K562 (cell line): ENCODE results near the gene RHOF. TPM values are rescaled to one million over a fixed set of nuclear protein-coding genes. Genes with fewer than 3 reads are reported as not detected.

Source experiments
- ARID1B ChIP-seq: fragments of 450-650 bp; IDR thresholded peaks from 2 replicates; pipeline ENCODE4 v1.6.1; 2016; ENCODE audit warnings: antibody characterized with exemption, mild to moderate bottlenecking, inconsistent platforms
- ARNT ChIP-seq, 2 experiments: fragments of 450-650 bp; IDR thresholded peaks; 2 replicates each; pipeline ENCODE4 v1.6.1; 2016; ENCODE audit warnings: mild to moderate bottlenecking in 1 of 2
- BRD4 ChIP-seq: fragments of 200-600 bp; sonication (generic); IDR thresholded peaks from 2 replicates; pipeline ENCODE4 v1.6.1; 2017; ENCODE audit warnings: inconsistent platforms
- CBFB ChIP-seq: sonication (generic); formaldehyde crosslinking; IDR thresholded peaks from 2 replicates; pipeline ENCODE4 v1.4.0; 2020; ENCODE audit warnings: mild to moderate bottlenecking, missing genetic modification reagents
- CHD1 ChIP-seq: fragments of 200-600 bp; sonication (generic); IDR thresholded peaks from one replicate; pipeline ENCODE4 v1.6.1; 2012; ENCODE audit warnings: mild to moderate bottlenecking, moderate library complexity, low read length, inconsistent platforms
- FUS ChIP-seq: fragments of 200-400 bp; formaldehyde crosslinking; optimal IDR thresholded peaks from 2 replicates; pipeline ENCODE3; 2017; ENCODE audit warnings: low read depth, low read length
- HNRNPK ChIP-seq: fragments of 200-400 bp; formaldehyde crosslinking; IDR thresholded peaks from one replicate; pipeline ENCODE4 v1.6.1; 2018; ENCODE audit warnings: mild to moderate bottlenecking, low read depth, low read length; ENCODE audit not compliant: poor library complexity, severe bottlenecking
- LEF1 ChIP-seq: fragments of 450-650 bp; IDR thresholded peaks from 2 replicates; pipeline ENCODE4 v1.6.1; 2016; ENCODE audit warnings: mild to moderate bottlenecking
- MAFG ChIP-seq: fragments of 450-650 bp; conservative IDR thresholded peaks from 2 replicates; pipeline ENCODE4 v1.6.1; 2016; ENCODE audit warnings: missing genetic modification characterization, missing compliant biosample characterization
- MBD2 ChIP-seq: sonication (generic); IDR thresholded peaks from 2 replicates; pipeline ENCODE4 v1.6.1; 2016; ENCODE audit warnings: low read depth, borderline replicate concordance
- NR1H2 ChIP-seq: sonication (generic); formaldehyde crosslinking; IDR thresholded peaks from 2 replicates; pipeline ENCODE4 v1.4.0; 2020; ENCODE audit warnings: mild to moderate bottlenecking, missing genetic modification reagents
- NRF1 ChIP-seq, 2 experiments: fragments of 450-650 bp; IDR thresholded peaks in 1 of 2; conservative IDR thresholded peaks in 1 of 2; 2 replicates each; pipeline ENCODE4 v1.6.1; 2014; ENCODE audit warnings: mild to moderate bottlenecking in 2 of 2
- RBBP5 ChIP-seq: fragments of 200-600 bp; sonication (generic); IDR thresholded peaks from 2 replicates; pipeline ENCODE4 v1.6.1; 2012; ENCODE audit warnings: borderline replicate concordance, mild to moderate bottlenecking, low read length, control low read depth, inconsistent platforms; ENCODE audit not compliant: insufficient read depth, poor library complexity, severe bottlenecking
- RBM39 ChIP-seq: fragments of 200-400 bp; formaldehyde crosslinking; optimal IDR thresholded peaks from 2 replicates; pipeline ENCODE3; 2018; ENCODE audit warnings: low read depth, low read length
- SP2 ChIP-seq: IDR thresholded peaks from 2 replicates; pipeline ENCODE4 v1.6.1; 2011; ENCODE audit warnings: mild to moderate bottlenecking, low read depth, low read length, moderate library complexity; ENCODE audit not compliant: poor library complexity, severe bottlenecking; ENCODE audit errors: extremely low read depth
- TEAD2 ChIP-seq: fragments of 450-650 bp; IDR thresholded peaks from 2 replicates; pipeline ENCODE4 v1.6.1; 2016; ENCODE audit warnings: missing genetic modification characterization, control low read depth, missing compliant biosample characterization
- WHSC1 ChIP-seq: IDR thresholded peaks from one replicate; pipeline ENCODE4 v1.6.1; 2012; ENCODE audit warnings: low read length, control low read depth, inconsistent platforms
- ZNF316 ChIP-seq: fragments of 450-650 bp; IDR thresholded peaks from 2 replicates; pipeline ENCODE4 v1.6.1; 2016
- ZNF41 ChIP-seq: fragments of 250-450 bp; sonication (Bioruptor Pico); conservative IDR thresholded peaks from 2 replicates; pipeline ENCODE4 v1.4.0; 2020; ENCODE audit warnings: mild to moderate bottlenecking
- polyA plus RNA-seq, 8 experiments: library from polyadenylated mRNA; depleted of rRNA in 4 of 8; stranded (reverse) in 5 of 8; unstranded in 3 of 8; fragments of >200 nt; fragmentation: Nextera tagmentation in 2 of 8; fragmentation: Illumina TruSeq in 1 of 8; extraction: Ambion mirVana in 2 of 8; extraction: Trizol in 1 of 8; gene quantifications; 2 replicates each; pipeline versions ENCODE4 v1.2.1 to v1.2.3, GENCODE V29; 2011 to 2014; ENCODE audit warnings: inconsistent platforms in 1 of 8, missing spikeins in 1 of 8
- total RNA-seq, 7 experiments: library from RNA; depleted of rRNA in 6 of 7; stranded (reverse); fragments of >200 nt in 6 of 7; fragmentation: Illumina TruSeq in 2 of 7; extraction: Trizol in 2 of 7; gene quantifications; 2 replicates each; pipeline versions ENCODE4 v1.2.1 to v1.2.3, GENCODE V29; 2011 to 2021; ENCODE audit warnings: low replicate concordance in 1 of 7
- TF ChIP-seq, protein P1 (sequence below): fragments of 250-450 bp; sonication (Bioruptor Pico); IDR thresholded peaks from 2 replicates; pipeline ENCODE4 v1.8.0; 2021; ENCODE audit warnings: moderate library complexity, mild to moderate bottlenecking, inconsistent platforms
- TF ChIP-seq, protein P2 (sequence below): IDR thresholded peaks from 3 replicates; pipeline ENCODE4 v1.6.1; 2011; ENCODE audit warnings: borderline replicate concordance, mild to moderate bottlenecking, moderate library complexity; ENCODE audit not compliant: insufficient read length; ENCODE audit errors: extremely low read depth
- TF ChIP-seq, protein P3 (sequence below), 2 experiments: fragments of 450-650 bp; conservative IDR thresholded peaks; 2 replicates each; pipeline ENCODE4 v1.6.1; 2017; ENCODE audit warnings: mild to moderate bottlenecking in 2 of 2, moderate library complexity in 2 of 2

RHOF gene
- total and polyA plus RNA-seq, 9 of the 15 experiments (the other 6 are each of a cell fraction or from before 2014, with no cell fraction given): 0.13 to 10.1 (median 4.0) TPM

DNA sequence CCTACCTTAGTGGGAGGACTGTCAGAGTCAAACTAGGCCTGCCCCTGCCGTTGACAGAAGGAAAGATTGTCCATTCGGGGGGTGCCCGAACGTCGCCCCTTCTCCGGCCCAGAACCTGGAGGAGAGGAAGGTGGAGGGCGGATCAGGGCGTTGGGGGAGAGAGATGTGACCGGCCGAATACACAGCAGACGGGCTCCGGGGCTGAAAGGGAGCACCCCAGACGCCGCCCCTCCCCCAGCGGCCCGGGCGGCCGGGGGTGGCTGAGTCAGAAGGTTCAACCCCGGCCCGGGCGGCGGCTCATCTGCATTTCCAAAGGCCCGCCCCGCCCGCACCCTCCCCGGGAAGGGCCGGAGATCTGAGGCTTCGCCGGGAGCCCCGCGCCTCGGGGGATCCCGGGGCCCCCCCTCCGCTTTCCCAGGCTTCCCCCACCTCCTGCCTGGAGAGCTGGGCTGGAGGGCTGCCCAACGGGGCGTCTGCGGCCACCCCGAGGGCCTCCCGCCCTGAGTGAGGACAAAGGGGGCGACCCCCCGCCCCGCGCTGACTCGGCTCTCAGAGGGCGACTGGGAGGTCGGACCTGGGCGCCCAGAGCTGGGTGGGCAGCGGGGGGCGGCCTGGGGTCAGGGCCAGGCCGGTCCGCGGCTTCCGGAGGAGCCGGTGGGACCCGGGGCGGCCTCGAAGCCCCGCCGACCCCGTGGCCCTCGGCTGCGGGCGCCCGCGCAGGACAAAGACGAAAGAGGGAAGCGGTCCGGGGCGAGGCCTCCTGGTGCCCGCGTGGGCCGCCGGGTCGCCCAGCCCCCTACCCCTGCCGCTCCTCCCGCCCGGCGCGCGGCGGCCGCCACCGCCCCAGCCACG is 6.6 kb upstream of the RHOF start (continued):
- TF ChIP-seq, protein P1, sequence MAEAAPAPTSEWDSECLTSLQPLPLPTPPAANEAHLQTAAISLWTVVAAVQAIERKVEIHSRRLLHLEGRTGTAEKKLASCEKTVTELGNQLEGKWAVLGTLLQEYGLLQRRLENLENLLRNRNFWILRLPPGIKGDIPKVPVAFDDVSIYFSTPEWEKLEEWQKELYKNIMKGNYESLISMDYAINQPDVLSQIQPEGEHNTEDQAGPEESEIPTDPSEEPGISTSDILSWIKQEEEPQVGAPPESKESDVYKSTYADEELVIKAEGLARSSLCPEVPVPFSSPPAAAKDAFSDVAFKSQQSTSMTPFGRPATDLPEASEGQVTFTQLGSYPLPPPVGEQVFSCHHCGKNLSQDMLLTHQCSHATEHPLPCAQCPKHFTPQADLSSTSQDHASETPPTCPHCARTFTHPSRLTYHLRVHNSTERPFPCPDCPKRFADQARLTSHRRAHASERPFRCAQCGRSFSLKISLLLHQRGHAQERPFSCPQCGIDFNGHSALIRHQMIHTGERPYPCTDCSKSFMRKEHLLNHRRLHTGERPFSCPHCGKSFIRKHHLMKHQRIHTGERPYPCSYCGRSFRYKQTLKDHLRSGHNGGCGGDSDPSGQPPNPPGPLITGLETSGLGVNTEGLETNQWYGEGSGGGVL (CRISPR knock-in tag): no peak
- TF ChIP-seq HNRNPK (no peak), CHD1 (peak; percentile 73), ARNT (IDR thresholded peaks at IDR 0.05) (no peak), ZNF316 (no peak; the same call in 1 of the 2 replicates), TEAD2 (tag) (no peak), LEF1 (peak; percentile 83), WHSC1 (no peak), ZNF41 (no peak), FUS (peak; percentile 77), MAFG (tag) (peak; percentile 45), RBBP5 (peak; percentile 33), NRF1 (conservative IDR thresholded peaks at IDR 0.05 in 1 of 2, IDR thresholded peaks at IDR 0.05 in 1 of 2) (peak; percentile 21 to 34; a peak in 3 of 4 replicates), NR1H2 (CRISPR knock-in tag) (no peak), MBD2 (0 out of 2 replicates have a peak, but pooled peaks have one; percentile 42), BRD4 (peak; percentile 75), RBM39 (no peak), ARID1B (peak; percentile 71), SP2 (no peak), CBFB (CRISPR knock-in tag) (no peak)
- TF ChIP-seq, protein P2, sequence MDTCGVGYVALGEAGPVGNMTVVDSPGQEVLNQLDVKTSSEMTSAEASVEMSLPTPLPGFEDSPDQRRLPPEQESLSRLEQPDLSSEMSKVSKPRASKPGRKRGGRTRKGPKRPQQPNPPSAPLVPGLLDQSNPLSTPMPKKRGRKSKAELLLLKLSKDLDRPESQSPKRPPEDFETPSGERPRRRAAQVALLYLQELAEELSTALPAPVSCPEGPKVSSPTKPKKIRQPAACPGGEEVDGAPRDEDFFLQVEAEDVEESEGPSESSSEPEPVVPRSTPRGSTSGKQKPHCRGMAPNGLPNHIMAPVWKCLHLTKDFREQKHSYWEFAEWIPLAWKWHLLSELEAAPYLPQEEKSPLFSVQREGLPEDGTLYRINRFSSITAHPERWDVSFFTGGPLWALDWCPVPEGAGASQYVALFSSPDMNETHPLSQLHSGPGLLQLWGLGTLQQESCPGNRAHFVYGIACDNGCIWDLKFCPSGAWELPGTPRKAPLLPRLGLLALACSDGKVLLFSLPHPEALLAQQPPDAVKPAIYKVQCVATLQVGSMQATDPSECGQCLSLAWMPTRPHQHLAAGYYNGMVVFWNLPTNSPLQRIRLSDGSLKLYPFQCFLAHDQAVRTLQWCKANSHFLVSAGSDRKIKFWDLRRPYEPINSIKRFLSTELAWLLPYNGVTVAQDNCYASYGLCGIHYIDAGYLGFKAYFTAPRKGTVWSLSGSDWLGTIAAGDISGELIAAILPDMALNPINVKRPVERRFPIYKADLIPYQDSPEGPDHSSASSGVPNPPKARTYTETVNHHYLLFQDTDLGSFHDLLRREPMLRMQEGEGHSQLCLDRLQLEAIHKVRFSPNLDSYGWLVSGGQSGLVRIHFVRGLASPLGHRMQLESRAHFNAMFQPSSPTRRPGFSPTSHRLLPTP: no peak
- TF ChIP-seq, protein P3, sequence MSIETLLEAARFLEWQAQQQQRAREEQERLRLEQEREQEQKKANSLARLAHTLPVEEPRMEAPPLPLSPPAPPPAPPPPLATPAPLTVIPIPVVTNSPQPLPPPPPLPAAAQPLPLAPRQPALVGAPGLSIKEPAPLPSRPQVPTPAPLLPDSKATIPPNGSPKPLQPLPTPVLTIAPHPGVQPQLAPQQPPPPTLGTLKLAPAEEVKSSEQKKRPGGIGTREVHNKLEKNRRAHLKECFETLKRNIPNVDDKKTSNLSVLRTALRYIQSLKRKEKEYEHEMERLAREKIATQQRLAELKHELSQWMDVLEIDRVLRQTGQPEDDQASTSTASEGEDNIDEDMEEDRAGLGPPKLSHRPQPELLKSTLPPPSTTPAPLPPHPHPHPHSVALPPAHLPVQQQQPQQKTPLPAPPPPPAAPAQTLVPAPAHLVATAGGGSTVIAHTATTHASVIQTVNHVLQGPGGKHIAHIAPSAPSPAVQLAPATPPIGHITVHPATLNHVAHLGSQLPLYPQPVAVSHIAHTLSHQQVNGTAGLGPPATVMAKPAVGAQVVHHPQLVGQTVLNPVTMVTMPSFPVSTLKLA (conservative IDR thresholded peaks at IDR 0.05): peak in 1 of 2 experiments; percentile 47; a peak in 1 of 4 replicates
